HG02588 (cell line): ENCODE data around the gene DCAF12.
"Not testable (repeated sequence)": the region's sequence is repeated elsewhere in the genome, so short reads cannot be mapped to it uniquely, and the experiment has no call there.

ENCODE experiments used
- ATAC-seq: cut with Tn5 transposase; IDR thresholded peaks from one replicate; pipeline ENCODE4 v1.9.1; 2021; ENCODE audit warnings: mild to moderate bottlenecking, moderate library complexity; ENCODE audit not compliant: unreplicated experiment

DCAF12 gene

DNA sequence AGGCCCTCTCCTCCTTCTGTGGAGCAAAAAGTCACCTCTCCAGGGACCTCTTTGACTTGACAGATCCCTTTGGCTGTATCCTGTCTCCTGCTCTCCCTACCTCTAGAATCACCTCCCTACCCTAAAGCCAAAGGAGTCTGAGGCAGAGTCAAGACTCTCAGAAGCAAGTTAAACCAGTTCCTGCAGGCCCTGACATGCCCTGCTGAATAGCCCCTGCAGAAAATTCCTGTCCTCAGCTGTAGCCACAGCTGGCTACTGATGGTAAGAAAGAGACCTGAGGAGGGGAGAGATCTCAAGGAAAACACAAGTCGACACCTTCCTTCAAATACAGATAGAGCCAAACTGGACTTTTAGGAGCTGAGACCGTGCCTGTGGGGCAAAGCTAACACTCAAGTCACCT, 54.1 kb downstream of the DCAF12 start:
- ATAC-seq, result no peak

DNA sequence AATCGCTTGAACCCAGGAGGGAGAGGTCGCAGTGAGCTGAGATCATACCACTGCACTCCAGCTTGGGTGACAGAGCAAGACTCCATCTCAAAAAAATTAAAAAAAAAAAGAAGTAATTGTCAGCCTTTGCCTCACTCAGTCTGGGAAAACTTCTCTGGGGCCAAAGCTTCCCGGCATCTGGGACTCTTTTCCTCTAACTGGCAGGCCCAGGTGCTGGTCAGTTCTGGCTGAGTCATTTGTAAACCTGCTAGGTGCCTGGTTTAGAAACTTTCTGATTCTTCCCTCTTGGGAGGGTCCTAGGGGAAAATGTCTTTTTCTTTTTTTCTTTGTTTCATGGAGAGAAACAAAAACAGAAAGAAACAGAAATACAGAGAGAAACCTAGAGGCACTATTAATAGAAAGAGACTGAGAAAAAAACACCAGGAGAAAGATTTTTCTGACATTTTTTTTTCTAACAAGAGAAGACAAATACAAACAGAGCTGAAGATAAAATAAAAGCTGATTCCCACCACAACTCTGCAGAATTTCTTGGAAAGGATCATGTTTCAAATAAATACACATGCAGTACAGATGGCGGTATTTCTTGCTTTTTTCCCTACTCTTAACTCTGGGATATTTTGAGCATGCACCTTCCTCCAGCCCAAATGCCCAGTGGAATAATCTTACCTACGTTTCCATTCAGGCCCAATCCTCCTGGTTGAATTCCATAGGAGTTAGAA, 55.7 kb downstream of the DCAF12 start:
- ATAC-seq, result no peak

GRCh38 chr9:34069831-34070230, 56.7 kb downstream of the DCAF12 start:
- no peak for ATAC-seq

DNA sequence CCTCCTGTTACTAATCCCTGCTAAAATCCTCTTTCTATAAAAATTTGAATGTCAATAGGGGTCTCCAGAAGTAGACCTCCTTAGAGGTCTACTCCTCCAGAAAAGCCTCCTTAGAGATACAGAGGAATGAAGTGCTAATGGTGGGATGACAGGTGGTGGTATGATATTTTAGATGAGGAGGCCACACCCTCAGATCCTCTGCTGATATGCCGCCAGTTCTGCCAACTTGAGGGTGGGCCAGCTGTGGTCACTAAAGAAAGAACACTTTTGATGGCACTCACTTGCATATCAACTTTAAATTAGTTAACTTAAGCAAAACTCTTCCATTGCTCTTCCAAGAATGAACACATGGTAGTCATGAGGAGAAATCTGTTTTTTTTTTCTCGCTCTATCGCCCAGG, 61.0 kb downstream of the DCAF12 start:
- no peak for ATAC-seq

- ATAC-seq, result no peak
These were observed 66.5 kb downstream of the DCAF12 start for GRCh38 chr9:34059954-34060353.

DNA sequence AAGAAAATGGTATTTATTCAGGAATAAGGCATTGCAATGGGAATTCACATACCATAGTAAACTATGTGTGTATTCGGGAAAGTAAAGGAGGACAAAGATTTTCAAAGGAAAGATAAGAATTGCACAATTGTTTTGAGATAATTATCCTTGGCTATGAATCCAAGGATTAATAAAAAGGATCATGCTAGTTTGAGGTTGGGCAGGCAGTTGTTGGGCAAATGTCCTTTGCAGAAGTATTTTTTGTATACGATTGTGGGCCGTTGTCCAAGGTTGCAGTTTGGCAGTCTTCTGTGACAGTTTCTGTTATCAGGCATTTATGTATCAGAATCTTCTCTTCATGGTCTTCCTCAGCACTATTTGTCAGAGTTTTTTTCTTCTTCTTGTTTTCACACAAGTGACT, 67.2 kb downstream of the DCAF12 start:
- no peak for ATAC-seq

DNA sequence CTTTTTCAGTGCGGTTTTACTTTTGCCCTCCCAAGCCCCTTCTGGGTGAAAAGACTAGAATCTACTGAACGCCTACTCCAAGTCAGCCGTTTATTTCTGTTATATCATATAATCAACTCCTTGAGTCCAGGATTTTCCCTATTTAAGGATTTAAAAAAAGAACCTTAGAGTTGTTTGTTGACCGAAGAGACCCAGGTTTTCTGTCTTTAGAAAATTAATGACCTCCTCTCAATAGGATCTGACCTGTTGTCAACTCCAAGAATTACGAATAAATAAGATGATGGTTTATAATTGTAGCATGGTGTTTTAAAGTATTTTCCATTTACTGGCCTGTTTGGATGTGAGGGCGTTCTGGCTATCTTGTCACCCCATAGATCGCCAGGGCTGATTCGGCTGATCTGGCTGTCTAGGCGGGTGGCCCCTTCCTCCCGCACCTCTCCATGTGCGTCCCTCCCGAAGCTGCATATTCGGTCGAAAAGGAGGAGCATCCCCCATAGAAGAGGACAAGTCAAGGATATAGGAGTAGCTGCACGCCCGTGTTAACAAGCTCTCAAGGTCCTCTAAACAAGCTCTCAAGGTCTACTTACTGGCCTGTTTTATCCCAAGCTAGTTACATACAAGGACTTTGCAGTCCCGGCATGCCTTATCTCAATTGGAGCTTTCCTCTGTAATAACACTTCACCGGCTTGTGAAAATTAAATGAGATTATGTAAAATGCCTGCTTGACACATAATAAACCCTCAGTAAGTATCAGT, 76.7 kb downstream of the DCAF12 start:
- no peak for ATAC-seq

DNA sequence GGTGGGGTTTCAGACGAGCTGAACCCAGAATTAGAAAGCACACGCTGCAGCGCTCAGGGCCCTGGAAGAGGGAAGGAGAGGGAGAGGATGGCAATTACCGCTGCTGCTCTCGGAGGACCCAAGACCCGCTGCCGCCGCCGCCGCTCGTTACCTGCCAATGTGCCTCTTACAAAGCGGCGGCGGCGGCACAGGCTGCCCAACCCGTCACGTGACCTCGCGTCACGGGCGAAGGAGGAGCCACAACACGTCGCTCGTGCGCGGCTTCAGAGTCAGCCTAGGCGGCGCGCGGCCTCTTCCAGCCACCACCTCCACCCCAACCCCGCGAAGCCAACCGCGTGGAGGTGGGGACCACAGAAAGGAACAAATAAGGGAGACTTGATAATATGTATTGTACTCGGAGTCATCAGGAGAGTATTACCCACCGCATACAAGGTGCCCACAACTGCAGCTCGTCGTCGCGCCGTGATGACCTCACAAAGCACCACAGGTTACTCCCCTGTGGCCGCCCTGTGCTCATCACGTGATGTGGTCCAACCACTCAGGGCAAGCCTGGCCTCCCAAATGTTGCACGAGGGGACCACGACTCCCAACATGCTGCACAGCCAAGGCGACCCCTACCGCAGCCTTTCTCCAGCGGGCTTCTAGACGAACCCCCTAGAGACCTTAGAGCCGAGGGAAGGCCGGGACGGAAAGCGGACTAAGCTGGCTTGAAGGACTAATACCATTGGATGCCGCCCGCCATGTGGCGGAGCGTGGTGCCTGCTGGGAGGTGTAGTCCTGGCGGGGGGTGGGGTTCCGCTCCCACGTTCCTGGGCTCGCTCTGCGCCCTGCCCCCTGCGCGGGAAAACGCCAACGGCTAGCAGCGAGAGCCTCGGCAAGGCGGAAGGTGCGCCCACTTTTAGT, 77.5 kb downstream of the DCAF12 start, which contains the start of gene UBAP2:
TSS of gene UBAP2 (minus strand) at position 161 of the 903 bp plus-strand sequence. CDS start 31,739 bp downstream, outside the sequence.
- peak; percentile 74 for ATAC-seq

GRCh38 chr9:34047864-34048726, 78.4 kb downstream of the DCAF12 start:
- peak; percentile 27 for ATAC-seq

DNA sequence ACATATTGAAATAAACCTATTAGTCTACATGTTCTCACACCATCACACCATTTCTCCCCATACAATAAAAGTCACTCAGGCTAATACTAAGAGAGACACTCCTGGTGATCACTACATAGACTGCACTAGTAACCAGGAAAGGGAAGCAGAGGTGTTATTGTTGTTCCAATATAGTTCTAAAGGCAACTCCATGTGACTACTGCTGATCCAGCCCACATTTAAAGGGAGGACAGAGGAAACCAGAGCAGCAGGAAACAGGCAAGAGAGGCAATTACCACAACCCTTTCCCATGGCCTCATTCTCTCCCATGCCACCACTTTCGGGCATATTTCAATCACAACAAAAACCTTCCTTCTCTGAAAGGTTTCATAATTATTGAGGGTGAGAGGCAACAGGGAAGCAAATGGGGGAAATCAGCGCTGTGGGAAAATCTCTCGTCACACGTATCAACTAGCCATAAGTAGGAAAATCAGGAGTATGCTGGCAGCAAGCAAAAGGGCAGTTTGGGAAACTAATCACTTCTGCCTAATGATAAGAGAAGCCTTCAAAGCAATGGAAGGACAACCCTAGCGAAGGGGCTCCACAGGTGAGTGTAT, 79.6 kb downstream of the DCAF12 start:
- no peak for ATAC-seq

DNA sequence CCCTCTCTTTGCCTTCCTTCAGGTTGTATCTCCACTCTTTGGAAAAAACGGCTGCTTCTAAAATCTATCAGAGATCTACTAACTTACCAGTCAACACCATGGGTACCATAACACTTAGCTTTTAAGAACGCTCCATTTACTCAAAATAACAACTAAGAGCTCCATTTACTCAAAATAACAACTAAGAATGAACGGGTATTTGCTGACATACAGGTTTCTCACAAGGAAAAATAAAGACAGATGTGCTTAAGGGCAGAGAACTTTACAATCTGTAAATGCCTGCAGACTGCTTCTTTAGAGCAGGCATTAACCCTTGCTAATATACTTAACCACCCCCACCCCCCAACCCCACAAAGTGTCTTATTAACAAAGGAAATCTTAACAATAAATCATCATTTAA, 80.6 kb downstream of the DCAF12 start:
- ATAC-seq, result no peak

GRCh38 chr9:34042074-34042473, 84.4 kb downstream of the DCAF12 start:
- ATAC-seq, result not testable (repeated sequence)

- ATAC-seq, result not testable (repeated sequence)
These were observed 87.6 kb downstream of the DCAF12 start for GRCh38 chr9:34038851-34039250.

GRCh38 chr9:34037626-34038025, 88.9 kb downstream of the DCAF12 start:
- ATAC-seq, result no peak

GRCh38 chr9:34036625-34037024, 89.9 kb downstream of the DCAF12 start:
- ATAC-seq, result no peak
